GM23248 (cell line): Measurements from ENCODE around the gene APBA2.

Experiments used
- EZH2 ChIP-seq: fragments of 200-600 bp; sonication (generic); IDR thresholded peaks from 2 replicates; pipeline ENCODE4 v1.6.1; 2018; ENCODE audit warnings: antibody characterized with exemption, mild to moderate bottlenecking; ENCODE audit not compliant: insufficient read depth, poor library complexity, severe bottlenecking
- EZH2phosphoT487 ChIP-seq: fragments of 200-600 bp; sonication (generic); IDR thresholded peaks from 2 replicates; pipeline ENCODE4 v1.6.1; 2018; ENCODE audit warnings: antibody characterized with exemption, moderate library complexity, mild to moderate bottlenecking, low read depth; ENCODE audit not compliant: insufficient read depth

DNA sequence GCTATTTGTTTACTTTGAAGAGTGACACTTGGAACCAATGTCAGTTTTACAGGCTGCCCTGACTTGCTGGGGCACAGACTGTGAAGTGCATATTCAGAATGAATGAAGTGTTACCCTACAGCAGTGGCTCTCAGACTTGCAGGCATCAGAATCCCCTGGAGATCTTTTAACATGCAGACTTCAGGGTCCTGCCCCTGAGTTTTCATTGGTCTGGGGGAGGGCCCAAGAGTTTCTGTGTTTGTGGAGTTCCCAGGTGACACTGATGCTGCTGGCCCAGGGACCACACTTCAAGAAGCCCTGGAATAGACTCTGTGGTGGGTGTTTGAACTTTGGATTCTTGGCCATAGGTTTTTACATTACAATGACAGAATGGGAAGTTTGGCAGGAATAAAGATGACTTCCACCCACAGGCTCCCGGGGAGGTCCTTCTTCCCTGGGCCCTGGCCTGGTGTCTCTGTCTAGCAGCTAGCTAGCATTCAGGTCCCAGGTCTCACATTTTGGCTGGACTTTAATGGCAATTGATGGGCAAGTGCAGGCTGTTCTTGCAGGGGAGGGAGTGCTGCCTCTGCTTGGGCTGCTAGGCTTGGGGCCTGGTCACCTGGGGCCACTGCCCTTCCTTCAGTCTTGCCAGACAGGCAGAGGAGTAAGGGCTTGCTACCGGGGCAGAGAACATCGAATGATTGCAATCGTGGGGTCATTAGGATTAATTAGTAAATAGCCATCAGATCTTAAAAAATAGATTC lies 149.0 kb downstream of the APBA2 start:
- TF ChIP-seq EZH2 (no peak), EZH2phosphoT487 (no peak)
